ENCODE data around the gene ENTHD1.
"Not testable (repeated sequence)": the region's sequence is repeated elsewhere in the genome, so short reads cannot be mapped to it uniquely, and the experiment has no call there.

The ENTHD1 gene

DNA sequence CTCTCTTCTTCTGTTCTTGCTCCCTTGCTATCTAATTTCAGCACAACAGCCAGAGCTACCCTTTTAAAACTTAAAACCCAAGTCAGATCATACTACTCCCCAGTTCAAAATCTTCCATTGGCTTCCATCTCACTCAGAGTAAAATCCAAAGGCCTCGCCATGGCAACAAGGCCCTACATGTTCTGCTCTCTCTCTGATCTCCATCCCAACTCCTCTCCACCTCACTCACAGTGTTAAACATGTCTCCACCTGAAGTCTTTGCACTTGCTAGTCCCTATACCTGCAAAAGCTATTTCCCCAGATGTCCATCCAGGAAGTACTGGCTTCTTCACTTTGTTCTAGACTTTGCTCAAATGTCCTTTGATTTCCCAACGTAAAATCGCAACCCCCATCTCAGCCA, 4.3 kb upstream of the ENTHD1 start:
- no peak for DNase-seq

DNA sequence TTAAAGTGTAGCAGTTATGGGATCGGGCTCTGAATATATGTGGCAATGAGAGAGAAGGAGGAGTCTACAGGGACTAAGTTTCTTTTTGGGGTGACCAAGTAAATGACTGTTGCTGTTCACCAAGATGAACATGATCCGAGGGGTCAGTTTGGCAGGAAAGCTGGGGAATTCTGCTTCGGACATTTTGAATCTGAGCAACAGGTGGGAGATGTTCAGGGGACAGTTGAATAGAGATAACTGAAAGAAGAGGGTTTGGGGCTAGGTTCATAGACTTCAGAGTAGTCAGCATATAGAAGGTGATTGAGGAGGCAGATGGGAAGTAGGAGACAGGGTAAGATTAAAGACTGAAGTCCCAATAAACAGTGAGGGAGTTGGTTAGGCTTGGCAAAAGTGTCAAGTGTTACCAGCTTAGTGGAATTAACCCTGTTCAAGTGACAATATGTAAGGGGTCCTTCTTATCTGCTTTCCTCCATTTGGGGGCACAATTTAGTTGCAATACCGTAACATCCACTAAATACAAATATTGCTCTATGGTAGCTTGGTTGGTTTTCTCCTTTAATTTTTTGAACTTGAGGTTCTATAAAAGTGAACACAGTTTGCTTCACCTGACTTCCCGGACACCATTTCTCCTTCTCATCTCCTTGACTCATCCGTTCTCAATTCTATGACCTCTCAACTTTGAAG, 2.9 kb upstream of the ENTHD1 start:
- no peak for DNase-seq

DNA sequence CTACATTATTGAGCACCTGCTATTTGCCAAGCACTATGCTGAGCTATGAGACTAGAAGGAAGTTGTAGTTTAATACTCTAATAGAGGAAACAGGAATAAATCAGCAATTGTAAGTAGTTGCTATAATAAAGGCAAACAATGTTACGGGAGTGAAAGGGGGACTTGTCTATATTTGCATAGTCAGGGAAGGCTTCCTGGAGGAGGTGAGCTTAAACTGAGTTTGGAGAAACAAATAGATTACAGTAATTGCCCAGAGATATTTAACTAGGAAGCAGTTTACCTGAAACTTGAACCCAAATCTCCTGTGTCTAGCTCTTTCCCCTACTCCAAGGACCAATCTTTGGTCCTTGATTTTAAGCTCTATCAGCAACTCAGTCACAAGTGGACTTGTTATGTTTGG, 2.1 kb upstream of the ENTHD1 start:
- no peak for DNase-seq

DNA sequence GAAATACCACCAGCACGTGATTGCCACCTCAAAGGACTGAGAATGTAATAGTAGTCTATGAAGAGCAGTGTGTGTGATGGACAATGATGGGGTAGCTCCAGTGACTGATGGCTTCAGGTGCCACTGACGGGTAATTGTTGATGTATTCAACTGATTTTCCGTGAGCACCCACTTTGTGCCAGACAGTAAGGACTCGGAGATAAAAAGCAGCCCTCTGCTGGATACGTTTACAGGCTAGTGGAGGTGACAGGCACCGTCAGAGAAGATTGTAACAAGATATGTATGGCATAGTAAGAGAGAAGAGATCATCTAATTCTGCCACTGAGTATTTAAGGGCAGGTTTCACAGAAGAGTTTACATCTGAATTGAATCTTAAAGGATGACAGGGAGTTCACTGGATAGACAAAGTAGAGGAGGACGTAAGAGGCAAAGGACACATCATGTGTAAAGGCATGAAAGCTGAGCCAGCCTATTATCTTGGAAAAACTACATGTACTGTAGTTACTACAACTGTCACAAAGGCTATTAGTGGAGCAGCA, 1.1 kb upstream of the ENTHD1 start:
- DNase-seq = no peak

- DNase-seq = not testable (repeated sequence)
Measured at GRCh38 chr22:39889924-39890323, 3.6 kb downstream of the ENTHD1 start.

GRCh38 chr22:39883057-39883456, 10.5 kb downstream of the ENTHD1 start:
- no peak for DNase-seq

GRCh38 chr22:39880722-39881121, 12.8 kb downstream of the ENTHD1 start:
- DNase-seq = no peak

- DNase-seq = no peak
Measured at GRCh38 chr22:39877079-39877845, 16.3 kb downstream of the ENTHD1 start.

DNA sequence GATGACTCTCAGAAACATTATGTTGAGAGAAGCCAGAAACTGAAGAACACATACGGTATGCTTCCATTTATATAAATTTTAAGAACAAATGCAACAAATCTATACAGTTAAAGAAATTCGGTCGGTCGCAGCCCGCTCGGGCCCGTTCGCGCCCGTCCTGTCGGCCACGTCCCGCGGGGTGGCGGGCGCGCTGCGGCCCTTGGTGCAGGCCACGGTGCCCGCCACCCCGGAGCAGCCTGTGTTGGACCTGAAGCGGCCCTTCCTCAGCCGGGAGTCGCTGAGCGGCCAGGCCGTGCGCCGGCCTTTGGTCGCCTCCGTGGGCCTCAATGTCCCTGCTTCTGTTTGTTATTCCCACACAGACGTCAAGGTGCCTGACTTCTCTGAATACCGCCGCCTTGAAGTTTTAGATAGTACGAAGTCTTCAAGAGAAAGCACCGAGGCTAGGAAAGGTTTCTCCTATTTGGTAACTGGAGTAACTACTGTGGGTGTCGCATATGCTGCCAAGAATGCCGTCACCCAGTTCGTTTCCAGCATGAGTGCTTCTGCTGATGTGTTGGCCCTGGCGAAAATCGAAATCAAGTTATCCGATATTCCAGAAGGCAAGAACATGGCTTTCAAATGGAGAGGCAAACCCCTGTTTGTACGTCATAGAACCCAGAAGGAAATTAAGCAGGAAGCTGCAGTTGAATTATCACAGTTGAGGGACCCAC, 18.2 kb downstream of the ENTHD1 start:
- not testable (repeated sequence) for DNase-seq

DNA sequence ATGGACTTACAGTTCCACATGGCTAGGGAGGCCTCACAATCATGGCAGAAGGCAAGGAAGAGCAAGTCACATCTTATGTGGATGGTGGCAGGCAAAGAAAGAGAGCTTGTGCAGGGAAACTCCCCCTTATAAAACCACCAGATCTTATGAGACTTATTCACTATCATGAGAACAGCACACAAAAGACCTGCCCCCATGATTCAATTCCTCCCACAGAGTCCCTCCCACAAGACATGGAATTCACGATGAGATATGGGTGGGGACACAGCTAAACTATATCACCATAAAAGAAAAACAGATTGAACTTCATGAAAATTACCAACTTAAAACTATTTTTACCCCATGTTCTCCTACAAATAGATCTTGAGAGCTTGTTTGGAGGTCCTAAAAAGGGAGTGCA, 19.6 kb downstream of the ENTHD1 start:
- DNase-seq = no peak

GRCh38 chr22:39872548-39872947, 21.0 kb downstream of the ENTHD1 start:
- DNase-seq = no peak

DNA sequence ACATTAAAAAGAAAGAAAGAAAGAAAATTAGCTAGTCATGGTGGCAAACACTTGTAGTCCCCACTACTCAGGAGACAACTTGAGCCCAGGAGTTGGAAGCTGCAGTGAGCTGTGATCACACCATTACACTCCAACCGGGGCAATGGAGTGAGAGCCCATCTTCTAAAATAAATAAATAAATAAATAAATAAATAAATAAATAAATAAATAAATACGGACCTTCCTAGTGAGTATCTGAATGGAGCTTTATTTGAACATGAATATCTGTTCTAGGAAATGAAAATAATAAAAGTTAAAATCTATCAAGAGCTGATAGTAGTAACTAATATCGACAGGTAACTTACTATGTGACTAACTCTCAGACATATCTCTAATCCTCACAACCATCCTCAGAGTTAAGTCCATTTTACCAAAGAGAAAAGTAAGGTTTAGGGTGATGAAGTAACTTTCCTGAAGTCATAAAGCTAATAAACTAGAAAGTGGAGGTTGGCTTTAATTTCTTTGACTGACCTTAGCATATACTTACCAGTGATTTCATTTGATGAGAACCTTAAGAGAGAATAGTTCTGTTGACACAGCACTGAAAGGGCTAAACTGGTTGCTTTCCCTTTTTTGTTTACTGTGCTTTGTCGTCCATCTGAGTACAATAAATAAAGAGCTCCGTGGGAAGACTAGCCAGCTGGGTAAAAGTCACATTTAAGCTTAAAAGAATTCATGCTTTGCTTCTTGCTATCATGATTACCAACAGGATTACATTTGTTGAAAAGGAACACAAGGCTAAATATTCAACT, 22.4 kb downstream of the ENTHD1 start:
- DNase-seq = no peak

DNA sequence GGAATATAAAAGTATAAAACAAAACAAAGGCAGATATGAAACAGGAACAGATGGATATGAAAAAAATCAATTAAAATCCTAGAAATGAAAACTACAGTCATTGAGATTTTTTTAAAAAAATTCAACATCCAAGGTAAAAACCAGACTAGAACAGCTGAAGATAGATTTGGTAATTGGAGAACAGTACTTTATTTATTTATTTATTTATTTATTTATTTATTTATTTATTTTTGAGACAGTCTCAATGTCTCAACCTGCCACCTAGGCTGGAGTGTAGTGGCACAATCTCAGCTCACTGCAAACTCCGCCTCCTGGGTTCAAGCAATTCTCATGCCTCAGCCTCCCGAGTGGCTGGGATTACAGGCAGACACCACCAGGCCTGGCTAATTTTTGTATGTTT, 23.8 kb downstream of the ENTHD1 start:
- DNase-seq = not testable (repeated sequence)

DNA sequence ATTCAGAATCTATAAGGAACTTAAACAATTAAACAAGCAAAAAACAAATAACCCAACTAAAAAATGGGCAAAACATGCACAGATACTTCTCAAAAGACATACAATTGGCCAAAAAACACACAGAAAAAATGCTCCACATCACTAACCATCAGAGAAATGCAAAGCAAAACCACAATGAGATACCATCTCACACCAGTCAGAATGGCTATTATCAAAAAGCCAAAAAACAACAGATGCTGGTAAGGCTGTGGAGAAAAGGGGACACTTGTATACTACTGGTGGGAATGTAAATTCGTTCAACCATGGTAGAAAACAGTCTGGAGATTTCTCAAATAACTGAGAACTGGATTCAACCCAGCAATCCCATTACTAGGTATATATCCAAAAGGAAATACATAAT, 24.8 kb downstream of the ENTHD1 start:
- DNase-seq = no peak

GRCh38 chr22:39859903-39860588, 33.5 kb downstream of the ENTHD1 start:
- DNase-seq = no peak

DNA sequence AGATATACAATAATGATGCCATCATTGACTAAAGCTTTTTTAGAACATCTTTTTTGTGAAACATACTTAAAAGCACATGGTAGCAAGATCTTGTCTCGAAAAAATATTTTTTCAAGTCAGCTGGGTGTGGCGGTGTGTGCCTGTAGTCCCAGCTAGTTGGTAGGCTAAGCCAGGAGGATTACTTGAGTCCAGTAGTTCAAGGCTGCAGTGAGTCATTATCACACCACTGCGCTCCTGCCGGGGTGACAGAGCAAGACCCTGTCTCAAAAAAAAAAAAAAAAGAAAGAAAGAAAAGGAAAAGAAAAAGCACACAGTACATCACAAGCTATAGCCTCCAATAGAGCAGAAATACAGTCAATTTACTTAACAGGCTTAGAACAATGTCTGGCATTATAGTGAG, 37.0 kb downstream of the ENTHD1 start:
- DNase-seq = no peak

DNA sequence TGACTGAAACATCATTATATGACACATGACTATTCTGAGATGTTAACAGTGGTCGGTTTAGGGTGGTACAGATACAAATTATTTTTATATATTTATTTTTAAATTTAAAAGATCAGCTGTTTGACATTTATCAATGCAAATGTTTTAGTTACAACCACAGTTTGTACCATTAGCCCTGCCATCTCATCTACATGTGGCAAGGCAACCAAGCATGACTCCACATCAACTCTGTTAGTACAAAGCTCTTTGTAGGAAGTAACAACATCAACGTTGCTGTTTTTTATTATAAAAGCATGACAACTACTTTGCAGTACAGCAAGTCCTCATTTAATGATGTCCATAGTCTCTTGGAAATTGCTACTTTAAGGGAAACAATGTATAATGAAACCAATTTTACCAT, 40.8 kb downstream of the ENTHD1 start:
- DNase-seq = no peak

GRCh38 chr22:39851606-39852315, 41.8 kb downstream of the ENTHD1 start:
- no peak for DNase-seq

DNA sequence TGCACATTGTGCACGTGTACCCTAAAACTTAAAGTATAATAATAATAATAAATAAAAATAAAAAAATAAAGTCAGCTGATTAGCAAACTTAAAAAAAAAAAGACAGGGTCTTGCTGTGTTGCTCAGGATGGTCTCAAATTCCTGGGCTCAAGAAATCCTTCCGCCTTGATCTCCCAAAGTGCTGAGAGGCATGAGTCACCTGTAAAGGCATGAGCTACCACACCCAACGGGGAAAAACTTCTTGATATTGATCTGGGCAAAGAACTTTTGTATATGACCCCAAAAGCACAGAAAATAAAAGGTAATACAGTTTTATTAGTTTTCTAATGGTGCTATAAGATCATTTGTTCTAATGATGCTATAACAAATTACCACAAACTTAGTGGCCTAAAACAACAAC, 46.1 kb downstream of the ENTHD1 start:
- DNase-seq = no peak

GRCh38 chr22:39846539-39846938, 47.0 kb downstream of the ENTHD1 start:
- not testable (repeated sequence) for DNase-seq

- DNase-seq = no peak
Measured at GRCh38 chr22:39845529-39845928, 48.0 kb downstream of the ENTHD1 start.
